ENCODE data around the gene MTNR1A.

Gene MTNR1A

DNA sequence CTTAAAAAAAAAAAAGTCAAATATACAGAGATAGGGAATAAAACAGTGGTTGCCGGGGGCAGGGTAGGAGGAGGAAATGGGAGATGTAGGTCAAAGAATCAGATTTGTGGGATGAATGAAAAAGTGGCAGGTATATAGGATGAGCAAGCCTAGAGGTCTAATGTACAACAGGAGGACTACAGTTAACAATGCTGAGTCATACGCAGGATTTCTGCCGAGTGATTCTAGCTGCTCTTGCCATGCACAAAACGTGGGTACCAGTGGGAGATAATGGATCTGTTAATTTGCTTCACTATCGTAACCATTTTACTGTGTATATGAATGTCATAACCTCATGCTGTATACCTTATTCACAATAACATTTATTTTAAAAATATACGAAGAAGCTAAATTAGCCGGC, 10.7 kb upstream of the MTNR1A start:
- TF ChIP-seq FOXP2 (optimal IDR thresholded peaks at IDR 0.05; ENCODE audit: borderline replicate concordance, extremely low read depth, extremely low read length, insufficient read depth) (no peak), POLR2AphosphoS5 (IDR thresholded peaks at IDR 0.05; ENCODE audit: low read depth, low read length) (no peak), SIN3A (IDR thresholded peaks at IDR 0.05; ENCODE audit: borderline replicate concordance, insufficient read depth, low read length) (no peak), TAF1 (IDR thresholded peaks at IDR 0.05; ENCODE audit: borderline replicate concordance, insufficient read depth, low read length) (no peak)
- TF ChIP-seq, protein P1, sequence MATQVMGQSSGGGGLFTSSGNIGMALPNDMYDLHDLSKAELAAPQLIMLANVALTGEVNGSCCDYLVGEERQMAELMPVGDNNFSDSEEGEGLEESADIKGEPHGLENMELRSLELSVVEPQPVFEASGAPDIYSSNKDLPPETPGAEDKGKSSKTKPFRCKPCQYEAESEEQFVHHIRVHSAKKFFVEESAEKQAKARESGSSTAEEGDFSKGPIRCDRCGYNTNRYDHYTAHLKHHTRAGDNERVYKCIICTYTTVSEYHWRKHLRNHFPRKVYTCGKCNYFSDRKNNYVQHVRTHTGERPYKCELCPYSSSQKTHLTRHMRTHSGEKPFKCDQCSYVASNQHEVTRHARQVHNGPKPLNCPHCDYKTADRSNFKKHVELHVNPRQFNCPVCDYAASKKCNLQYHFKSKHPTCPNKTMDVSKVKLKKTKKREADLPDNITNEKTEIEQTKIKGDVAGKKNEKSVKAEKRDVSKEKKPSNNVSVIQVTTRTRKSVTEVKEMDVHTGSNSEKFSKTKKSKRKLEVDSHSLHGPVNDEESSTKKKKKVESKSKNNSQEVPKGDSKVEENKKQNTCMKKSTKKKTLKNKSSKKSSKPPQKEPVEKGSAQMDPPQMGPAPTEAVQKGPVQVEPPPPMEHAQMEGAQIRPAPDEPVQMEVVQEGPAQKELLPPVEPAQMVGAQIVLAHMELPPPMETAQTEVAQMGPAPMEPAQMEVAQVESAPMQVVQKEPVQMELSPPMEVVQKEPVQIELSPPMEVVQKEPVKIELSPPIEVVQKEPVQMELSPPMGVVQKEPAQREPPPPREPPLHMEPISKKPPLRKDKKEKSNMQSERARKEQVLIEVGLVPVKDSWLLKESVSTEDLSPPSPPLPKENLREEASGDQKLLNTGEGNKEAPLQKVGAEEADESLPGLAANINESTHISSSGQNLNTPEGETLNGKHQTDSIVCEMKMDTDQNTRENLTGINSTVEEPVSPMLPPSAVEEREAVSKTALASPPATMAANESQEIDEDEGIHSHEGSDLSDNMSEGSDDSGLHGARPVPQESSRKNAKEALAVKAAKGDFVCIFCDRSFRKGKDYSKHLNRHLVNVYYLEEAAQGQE (IDR thresholded peaks at IDR 0.05; ENCODE audit: insufficient read depth in 1 of 2, low read depth in 2 of 2, low read length in 2 of 2) = no peak

DNA sequence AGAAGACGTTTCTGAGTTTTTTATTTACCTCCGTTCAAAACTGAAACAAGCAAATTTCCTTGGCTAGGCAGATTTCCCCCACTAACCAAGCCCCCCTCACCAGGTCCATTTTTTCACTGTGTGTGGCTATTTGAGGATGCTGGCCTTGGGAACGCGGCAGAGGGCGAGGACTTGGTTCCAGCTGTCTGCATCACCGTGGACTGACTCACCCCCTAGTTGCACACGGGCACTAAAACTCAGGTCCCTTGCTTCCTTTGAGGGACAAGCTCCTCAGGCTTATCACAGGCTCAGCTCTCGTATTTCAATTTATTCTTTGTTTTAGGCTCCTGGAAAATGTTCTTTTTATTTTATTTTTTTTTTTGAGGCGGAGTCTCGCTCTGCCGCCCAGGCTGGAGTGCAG, 8.4 kb upstream of the MTNR1A start:
- TF ChIP-seq TAF1 (IDR thresholded peaks at IDR 0.05; ENCODE audit: borderline replicate concordance, insufficient read depth, low read length) (no peak), FOXP2 (optimal IDR thresholded peaks at IDR 0.05; ENCODE audit: borderline replicate concordance, extremely low read depth, extremely low read length, insufficient read depth) (no peak), SIN3A (IDR thresholded peaks at IDR 0.05; ENCODE audit: borderline replicate concordance, insufficient read depth, low read length) (no peak), POLR2AphosphoS5 (IDR thresholded peaks at IDR 0.05; ENCODE audit: low read depth, low read length) (no peak)
- TF ChIP-seq, protein P1 (IDR thresholded peaks at IDR 0.05; ENCODE audit: insufficient read depth in 1 of 2, low read depth in 2 of 2, low read length in 2 of 2) = no peak

DNA sequence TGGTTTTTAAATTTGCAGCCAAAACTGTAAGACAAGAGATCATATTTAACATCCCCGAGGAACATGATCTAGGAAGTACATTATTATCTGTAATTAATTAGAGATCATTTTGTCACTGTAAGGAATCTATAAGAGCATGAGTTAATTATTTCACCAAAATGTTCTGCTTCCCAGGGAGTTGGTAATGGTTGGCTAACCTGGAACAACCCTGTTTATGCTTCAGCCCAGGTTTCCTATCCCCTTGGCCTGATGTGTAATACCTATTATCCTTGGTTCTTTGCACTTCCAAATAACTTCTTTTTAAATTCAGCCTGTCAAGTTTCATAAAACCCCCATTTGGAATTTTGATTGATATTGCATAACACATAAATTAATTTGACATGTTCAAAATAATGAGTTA, 6.4 kb upstream of the MTNR1A start:
- no peak for TF ChIP-seq POLR2AphosphoS5 (IDR thresholded peaks at IDR 0.05; ENCODE audit: low read depth, low read length)
- no peak for TF ChIP-seq SIN3A (IDR thresholded peaks at IDR 0.05; ENCODE audit: borderline replicate concordance, insufficient read depth, low read length)
- TF ChIP-seq TAF1 (IDR thresholded peaks at IDR 0.05; ENCODE audit: borderline replicate concordance, insufficient read depth, low read length) = no peak

DNA sequence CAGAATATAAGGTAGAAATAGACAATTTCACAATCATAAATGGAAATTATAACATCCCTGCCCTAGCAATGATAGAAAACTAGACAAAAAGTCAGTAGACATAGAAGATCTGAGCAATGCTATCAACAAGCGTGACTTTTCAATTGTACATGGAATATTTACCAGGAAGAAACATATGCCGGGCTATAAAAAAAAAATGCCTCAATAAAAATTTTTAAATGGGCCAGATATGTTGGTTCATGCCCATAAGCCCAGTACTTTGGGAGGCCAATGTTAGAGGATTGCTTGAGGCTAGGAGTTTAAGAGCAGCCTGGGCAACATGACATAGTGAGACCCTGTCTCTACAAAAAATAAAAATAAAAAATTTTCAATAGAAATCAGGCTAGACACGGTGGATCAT, 5.3 kb upstream of the MTNR1A start:
- TF ChIP-seq TAF1 (IDR thresholded peaks at IDR 0.05; ENCODE audit: borderline replicate concordance, insufficient read depth, low read length) (no peak), FOXP2 (optimal IDR thresholded peaks at IDR 0.05; ENCODE audit: borderline replicate concordance, extremely low read depth, extremely low read length, insufficient read depth) (no peak), POLR2AphosphoS5 (IDR thresholded peaks at IDR 0.05; ENCODE audit: low read depth, low read length) (no peak), SIN3A (IDR thresholded peaks at IDR 0.05; ENCODE audit: borderline replicate concordance, insufficient read depth, low read length) (no peak)
- TF ChIP-seq, protein P1 (IDR thresholded peaks at IDR 0.05; ENCODE audit: insufficient read depth in 1 of 2, low read depth in 2 of 2, low read length in 2 of 2) = no peak

DNA sequence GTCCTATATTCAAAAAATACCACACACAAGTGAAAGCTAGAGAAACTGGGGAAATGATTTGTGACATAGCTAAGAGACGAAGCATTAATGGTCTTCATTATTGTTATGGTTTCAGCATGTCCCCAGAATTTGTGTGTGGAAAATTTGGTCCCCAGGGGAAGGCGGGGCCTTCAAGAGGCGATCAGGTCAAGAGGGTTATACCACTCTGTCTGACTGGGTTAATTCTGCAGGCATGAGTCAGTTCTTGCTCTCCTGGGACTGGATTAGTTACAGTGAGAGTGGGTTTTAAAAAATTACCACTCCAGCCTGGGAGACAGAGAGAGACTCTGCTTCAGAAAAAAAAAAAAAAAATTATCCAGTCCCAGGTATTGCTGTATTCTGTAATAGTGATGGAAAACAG, 2.1 kb upstream of the MTNR1A start:
- no peak for TF ChIP-seq FOXP2 (optimal IDR thresholded peaks at IDR 0.05; ENCODE audit: borderline replicate concordance, extremely low read depth, extremely low read length, insufficient read depth)
- no peak for TF ChIP-seq TAF1 (IDR thresholded peaks at IDR 0.05; ENCODE audit: borderline replicate concordance, insufficient read depth, low read length)
- no peak for TF ChIP-seq POLR2AphosphoS5 (IDR thresholded peaks at IDR 0.05; ENCODE audit: low read depth, low read length)
- TF ChIP-seq SIN3A (IDR thresholded peaks at IDR 0.05; ENCODE audit: borderline replicate concordance, insufficient read depth, low read length) = no peak
- TF ChIP-seq, protein P1 (IDR thresholded peaks at IDR 0.05; ENCODE audit: insufficient read depth in 1 of 2, low read depth in 2 of 2, low read length in 2 of 2) = no peak
